Bone marrow (tissue), 2 donors: ENCODE measurements around the gene OR6K2.
A peak's percentile ranks its signal among the peaks of the same experiment; 100 is the strongest.

Experiments
- DNase-seq, 2 donors: peaks; one replicate each; lab custom pipeline; 2025; lab: John Stamatoyannopoulos, UW

The OR6K2 gene

DNA sequence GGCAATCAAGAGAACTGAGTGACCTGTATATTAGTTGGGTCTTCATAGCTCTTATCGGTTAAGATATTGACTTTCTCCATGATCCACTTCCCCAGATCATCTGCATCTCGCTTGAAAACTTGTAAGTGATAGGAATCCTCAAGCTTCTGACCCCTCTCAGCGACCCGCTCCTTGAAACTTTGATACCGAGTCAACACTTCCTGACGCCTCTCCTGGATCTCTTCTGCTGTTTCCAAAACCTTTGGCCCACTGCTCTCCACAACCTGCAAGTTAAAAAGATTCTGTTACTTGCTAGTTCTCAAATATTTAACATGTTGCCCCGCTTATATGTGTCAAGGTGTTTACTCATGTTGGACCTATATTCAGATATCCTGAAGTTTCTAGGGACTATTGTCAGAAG lies 15.4 kb downstream of the OR6K2 start:
- DNase-seq: no peak

DNA sequence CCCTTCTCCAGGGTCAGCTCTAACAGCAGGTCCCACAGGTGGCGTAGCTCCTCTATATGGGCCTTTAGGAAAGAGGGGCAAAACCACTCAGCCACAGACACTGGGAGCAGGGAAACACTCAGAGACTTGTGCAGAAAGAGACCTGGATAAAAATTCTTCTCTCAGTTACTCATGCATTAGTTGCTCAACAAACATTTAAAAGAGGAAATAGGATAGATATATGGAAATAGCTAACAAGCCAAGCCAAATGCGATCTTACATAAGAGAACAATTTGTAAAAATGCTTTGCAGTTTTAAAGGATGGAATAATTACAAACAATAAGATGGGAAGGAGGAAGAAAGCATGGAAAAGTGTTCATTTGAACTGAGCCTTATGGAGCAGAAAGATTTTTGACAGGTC lies 18.8 kb downstream of the OR6K2 start:
- DNase-seq: no peak

DNA sequence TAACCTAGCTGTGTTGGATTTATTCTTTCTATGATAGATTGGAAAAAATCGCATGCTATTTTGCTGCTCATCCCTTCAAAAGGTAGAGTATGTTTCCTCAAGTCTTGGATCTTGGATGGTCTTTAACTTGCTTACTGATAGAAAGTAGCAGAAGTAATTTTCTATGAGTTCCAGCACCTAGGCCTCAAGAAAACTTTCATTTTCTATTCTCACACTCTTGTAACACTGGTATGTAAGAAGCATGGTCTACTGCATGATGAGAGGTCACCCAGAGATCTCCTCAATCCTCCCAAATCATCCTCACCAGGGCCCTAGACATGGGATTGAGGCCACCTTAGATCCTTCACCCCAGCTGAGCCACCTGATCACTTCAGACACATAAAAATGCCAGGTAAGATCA lies 21.2 kb downstream of the OR6K2 start:
- DNase-seq: no peak

DNA sequence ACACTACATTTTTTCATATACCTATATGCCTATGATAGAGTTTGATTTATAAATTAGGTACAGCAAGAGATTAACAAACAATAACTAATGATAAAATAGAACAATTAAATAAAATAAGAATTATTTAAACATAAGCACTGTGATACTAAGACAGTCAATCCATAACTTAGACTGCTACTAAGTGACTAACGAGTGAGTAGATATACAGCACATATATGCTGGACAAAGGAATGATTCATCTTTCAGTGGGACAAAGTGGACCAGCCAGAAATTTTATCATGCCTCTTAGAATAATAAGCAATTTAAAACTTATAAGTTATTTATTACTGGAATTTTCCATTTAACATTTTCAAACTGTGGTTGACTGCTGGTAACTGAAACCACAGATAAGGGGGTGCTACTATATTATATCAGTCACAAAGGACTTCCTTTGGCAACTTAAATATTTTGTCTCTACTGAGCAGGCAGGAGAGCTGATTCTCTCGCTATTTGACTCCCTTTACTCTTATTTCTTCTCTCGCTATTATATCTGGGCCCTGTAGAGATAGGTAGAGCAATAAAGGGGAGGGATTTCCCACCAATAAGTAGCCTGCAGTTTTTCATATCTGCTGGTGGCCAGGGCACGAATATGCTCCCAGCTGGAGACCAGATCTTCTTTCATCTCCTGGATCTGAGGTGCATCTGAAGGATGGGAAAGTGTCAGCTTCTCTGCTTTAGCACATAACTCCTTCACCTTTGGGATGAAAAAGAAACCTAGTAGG lies 24.7 kb downstream of the OR6K2 start:
- no peak for DNase-seq

DNA sequence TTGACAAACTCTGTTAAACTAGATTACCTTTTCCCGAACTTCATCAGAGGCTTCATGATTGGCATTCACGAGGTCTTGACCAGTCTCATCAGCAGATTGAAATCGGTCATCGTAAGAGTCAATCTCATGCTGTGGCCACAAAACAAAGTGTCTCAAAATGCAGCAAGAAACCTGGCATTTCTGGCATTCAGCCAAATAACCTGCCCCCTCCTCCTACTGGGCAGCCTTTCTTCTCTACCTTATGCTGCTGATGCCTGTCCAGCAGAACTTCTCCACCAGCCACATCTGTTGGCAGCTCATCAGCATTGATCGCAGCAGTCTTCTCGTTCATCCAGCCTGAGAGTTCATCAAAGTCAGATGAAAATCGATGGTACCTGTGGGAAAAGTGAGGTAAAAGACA lies 26.1 kb downstream of the OR6K2 start:
- DNase-seq: no peak

DNA sequence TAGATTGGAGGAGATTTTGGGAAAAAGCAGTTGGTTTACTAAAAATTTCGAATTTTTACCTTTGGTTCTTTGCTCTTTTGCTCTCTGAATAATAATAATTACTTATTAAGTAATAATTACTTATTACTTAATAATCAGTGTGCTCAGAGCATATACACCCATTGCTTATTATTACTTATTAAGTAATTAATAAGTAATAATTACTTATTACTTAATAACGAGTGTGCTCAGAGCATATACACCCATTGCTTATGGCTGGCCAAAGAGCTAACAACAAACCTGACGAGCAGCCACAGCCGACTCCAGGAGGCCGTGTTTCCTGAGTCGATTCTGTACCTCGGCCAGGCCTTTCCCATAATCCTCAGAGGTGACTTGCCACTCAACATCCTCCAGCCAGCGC lies 34.4 kb downstream of the OR6K2 start:
- DNase-seq: no peak

DNA sequence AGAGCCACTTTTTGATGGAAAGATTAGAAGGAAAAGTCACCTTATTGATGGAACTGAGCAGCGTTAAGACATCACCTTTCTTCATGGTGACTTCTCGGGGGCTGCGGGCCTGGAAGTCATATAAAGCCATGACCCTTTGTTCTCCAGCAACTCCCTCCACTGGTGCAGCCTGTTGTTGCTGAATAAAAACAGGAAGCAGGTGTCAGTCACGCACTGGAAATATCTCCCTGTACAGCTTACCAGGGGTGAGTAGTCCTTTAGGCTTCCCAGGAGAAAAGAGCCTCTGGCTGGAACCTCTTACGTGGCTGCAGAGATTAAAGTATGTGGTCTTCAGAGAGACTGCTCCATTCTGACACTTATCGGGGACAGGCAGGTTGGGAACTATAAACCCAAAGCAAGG lies 45.9 kb downstream of the OR6K2 start:
- DNase-seq: peak in 1 of 2 donors; percentile 73

DNA sequence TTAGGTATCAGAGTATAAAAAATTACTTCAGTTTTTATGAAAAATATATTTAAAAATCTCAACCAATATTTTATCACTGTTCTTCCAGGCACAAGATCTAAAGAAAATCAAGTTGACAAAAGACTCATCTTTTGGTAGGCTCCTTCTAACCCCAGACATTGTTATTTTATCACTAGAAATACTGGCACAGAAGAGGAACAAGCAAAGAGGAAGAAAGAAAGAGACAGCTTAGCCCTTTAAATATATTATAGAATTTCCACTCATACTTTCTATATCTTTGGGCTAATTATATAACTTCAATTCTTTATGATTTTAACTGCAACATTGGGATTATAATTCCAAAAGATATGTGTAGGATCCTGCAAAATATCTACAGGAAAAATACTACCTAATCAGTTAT lies 46.4 kb downstream of the OR6K2 start:
- DNase-seq: peak in 1 of 2 donors; percentile 52

DNA sequence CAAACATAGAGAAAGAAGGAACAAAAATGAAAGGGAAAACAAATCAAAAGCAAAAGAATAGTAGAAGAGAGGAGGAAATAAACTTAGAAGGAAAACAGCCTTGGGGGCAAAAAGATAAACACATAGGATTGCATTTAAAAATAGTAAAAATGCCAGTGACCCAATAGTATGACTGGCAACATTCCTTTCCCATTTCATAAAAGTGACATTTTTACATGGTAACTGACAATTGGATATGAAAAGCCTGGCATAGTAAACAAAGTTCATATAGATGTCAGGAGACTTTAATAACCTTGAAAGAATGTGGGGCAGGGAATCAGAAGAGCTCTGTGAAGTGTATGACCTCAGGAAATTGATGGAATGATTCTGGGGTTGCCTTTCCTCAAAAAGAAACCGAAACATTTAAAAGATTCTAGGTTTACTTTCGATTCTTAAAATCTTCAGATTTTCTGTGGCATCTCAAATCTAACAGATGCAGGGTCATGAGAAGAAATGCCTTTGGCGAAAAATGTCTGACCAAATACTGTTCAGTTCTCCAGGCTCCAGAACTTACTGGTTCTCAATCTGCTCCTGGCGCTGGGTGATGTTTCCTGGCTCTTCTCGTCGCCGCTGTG lies 47.6 kb downstream of the OR6K2 start:
- no peak for DNase-seq
